Muscle layer of colon (tissue), 2 donors: Measurements from ENCODE around the gene WFDC2.

Source experiments
- H3K27ac ChIP-seq: one replicate; pipeline ENCODE4 v1.7.0; 2013; ENCODE audit warnings: low read depth, mild to moderate bottlenecking, low read length, moderate library complexity
- H3K27me3 ChIP-seq, 2 donors: one replicate each; pipeline ENCODE4 v1.7.0; 2013; ENCODE audit warnings: low read length in 2 of 2, mild to moderate bottlenecking in 2 of 2; ENCODE audit not compliant: insufficient read depth in 2 of 2, control insufficient read depth in 1 of 2
- H3K36me3 ChIP-seq: one replicate; pipeline ENCODE4 v1.7.0; 2013; ENCODE audit warnings: mild to moderate bottlenecking, low read length; ENCODE audit not compliant: insufficient read depth
- H3K4me1 ChIP-seq: one replicate; pipeline ENCODE4 v1.7.0; 2013; ENCODE audit warnings: mild to moderate bottlenecking, low read length; ENCODE audit not compliant: insufficient read depth
- H3K4me3 ChIP-seq, 2 donors: one replicate each; pipeline ENCODE4 v1.7.0; 2013; ENCODE audit warnings: low read length in 2 of 2, low read depth in 1 of 2, mild to moderate bottlenecking in 1 of 2, moderate library complexity in 1 of 2
- H3K9ac ChIP-seq: one replicate; pipeline ENCODE4 v1.7.0; 2013; ENCODE audit warnings: low read length
- H3K9me3 ChIP-seq: one replicate; pipeline ENCODE4 v1.7.0; 2013; ENCODE audit warnings: mild to moderate bottlenecking, low read length
- donor health status: abdominal sarcoma.
- donor health status: Adenocarcinoma of cecum.

WFDC2 gene

GRCh38 chr20:45452772-45453691 is 16.5 kb upstream of the WFDC2 start:
- Histone ChIP-seq H3K27ac (no peak overlapping the region), H3K36me3 (no peaks in the 10 kb centered on the region), H3K4me3 (no peak overlapping the region), H3K27me3 (no peaks in the 10 kb centered on the region), H3K4me1 (peaks cover 22% of the 10 kb centered on the region), H3K9me3 (no peaks in the 10 kb centered on the region), H3K9ac (no peak overlapping the region)

GRCh38 chr20:45456632-45457031 is 12.9 kb upstream of the WFDC2 start:
- Histone ChIP-seq H3K27ac (no peak overlapping the region), H3K9ac (no peak overlapping the region), H3K4me1 (no peaks in the 10 kb centered on the region), H3K9me3 (no peaks in the 10 kb centered on the region), H3K27me3 (no peaks in the 10 kb centered on the region), H3K4me3 (no peak overlapping the region), H3K36me3 (no peaks in the 10 kb centered on the region)

GRCh38 chr20:45459606-45460005 is 9.9 kb upstream of the WFDC2 start:
- Histone ChIP-seq H3K4me3 (no peak overlapping the region), H3K27ac (no peak overlapping the region), H3K27me3 (no peaks in the 10 kb centered on the region), H3K9ac (no peak overlapping the region), H3K4me1 (no peaks in the 10 kb centered on the region), H3K9me3 (no peaks in the 10 kb centered on the region), H3K36me3 (no peaks in the 10 kb centered on the region)

- Histone ChIP-seq H3K9me3 (no peaks in the 10 kb centered on the region), H3K27ac (no peak overlapping the region), H3K27me3 (no peaks in the 10 kb centered on the region), H3K9ac (no peak overlapping the region), H3K4me3 (no peak overlapping the region), H3K36me3 (no peaks in the 10 kb centered on the region), H3K4me1 (no peaks in the 10 kb centered on the region)
These were observed 8.3 kb upstream of the WFDC2 start for GRCh38 chr20:45461225-45461624.

GRCh38 chr20:45462711-45463509 is 6.6 kb upstream of the WFDC2 start:
- Histone ChIP-seq H3K27me3 (no peaks in the 10 kb centered on the region), H3K9ac (no peak overlapping the region), H3K4me1 (no peaks in the 10 kb centered on the region), H3K4me3 (no peak overlapping the region), H3K27ac (no peak overlapping the region), H3K9me3 (no peaks in the 10 kb centered on the region), H3K36me3 (no peaks in the 10 kb centered on the region)

GRCh38 chr20:45463709-45464108 is 5.8 kb upstream of the WFDC2 start:
- Histone ChIP-seq H3K27me3 (no peaks in the 10 kb centered on the region), H3K9ac (no peak overlapping the region), H3K9me3 (no peaks in the 10 kb centered on the region), H3K4me3 (no peak overlapping the region), H3K27ac (no peak overlapping the region), H3K4me1 (no peaks in the 10 kb centered on the region), H3K36me3 (no peaks in the 10 kb centered on the region)

GRCh38 chr20:45465491-45466266 is 3.9 kb upstream of the WFDC2 start:
- Histone ChIP-seq H3K27ac (no peak overlapping the region), H3K9ac (no peak overlapping the region), H3K9me3 (no peaks in the 10 kb centered on the region), H3K36me3 (no peaks in the 10 kb centered on the region), H3K27me3 (no peaks in the 10 kb centered on the region), H3K4me3 (no peak overlapping the region), H3K4me1 (no peaks in the 10 kb centered on the region)

GRCh38 chr20:45467172-45467571 is 2.4 kb upstream of the WFDC2 start:
- H3K9me3 ChIP-seq: no peaks in the 10 kb centered on the region
- H3K9ac ChIP-seq: no peak overlapping the region
- no peaks in the 10 kb centered on the region for H3K36me3 ChIP-seq
- H3K4me1 ChIP-seq: no peaks in the 10 kb centered on the region
- no peak overlapping the region for H3K4me3 ChIP-seq
- H3K27me3 ChIP-seq: no peaks in the 10 kb centered on the region
- H3K27ac ChIP-seq: no peak overlapping the region

- no peaks in the 10 kb centered on the region for H3K4me1 ChIP-seq
- H3K4me3 ChIP-seq: no peak overlapping the region
- no peaks in the 10 kb centered on the region for H3K36me3 ChIP-seq
- no peak overlapping the region for H3K27ac ChIP-seq
- H3K27me3 ChIP-seq: no peaks in the 10 kb centered on the region
- H3K9ac ChIP-seq: no peak overlapping the region
- H3K9me3 ChIP-seq: no peaks in the 10 kb centered on the region
These were observed 1.7 kb upstream of the WFDC2 start for GRCh38 chr20:45467861-45468260.

GRCh38 chr20:45470262-45470931 is 844 bp downstream of the WFDC2 start:
- Histone ChIP-seq H3K27ac (peak overlapping the region; percentile 79), H3K9me3 (no peaks in the 10 kb centered on the region), H3K27me3 (no peaks in the 10 kb centered on the region), H3K4me1 (no peaks in the 10 kb centered on the region), H3K36me3 (no peaks in the 10 kb centered on the region), H3K4me3 (peak overlapping the region; percentile 10 to 73), H3K9ac (peak overlapping the region; percentile 68)

- H3K4me3 ChIP-seq: peak overlapping the region; percentile 10 to 73
- no peaks in the 10 kb centered on the region for H3K36me3 ChIP-seq
- H3K27ac ChIP-seq: peak overlapping the region; percentile 79
These were observed 1.4 kb downstream of the WFDC2 start for GRCh38 chr20:45470937-45471336.

More at GRCh38 chr20:45470937-45471336, 1.4 kb downstream of the WFDC2 start:
- Histone ChIP-seq H3K27me3 (no peaks in the 10 kb centered on the region), H3K9me3 (no peaks in the 10 kb centered on the region), H3K9ac (peak overlapping the region; percentile 68), H3K4me1 (no peaks in the 10 kb centered on the region)
